GM23338 (cell line): Measurements from ENCODE around the gene SLK. TPM values are rescaled to one million over a fixed set of nuclear protein-coding genes. Genes with fewer than 3 reads are reported as not detected.

Source experiments
- ATAC-seq: fragments of 200-7000 bp; cut with Tn5 transposase; 3 replicates; pipeline ENCODE4 v1.9.1; 2020
- DNase-seq: peaks from one replicate; pipeline ENCODE4 v3.0.0-alpha.2; 2015; ENCODE audit warnings: low spot score
- H2AFZ ChIP-seq: fragments of 200-600 bp; sonication (generic); 2 replicates; pipeline ENCODE4 v1.8.0; 2016; ENCODE audit warnings: antibody characterized with exemption, mild to moderate bottlenecking, moderate library complexity
- H3F3A ChIP-seq: fragments of 200-600 bp; sonication (generic); replicated peaks from 2 replicates; pipeline ENCODE4 v1.8.0; 2017; ENCODE audit warnings: antibody characterized with exemption, mixed run types, low read depth
- H3K27ac ChIP-seq: fragments of 200-600 bp; sonication (generic); 2 replicates; pipeline ENCODE4 v1.6.1; 2016; ENCODE audit warnings: low read depth
- H3K27me3 ChIP-seq: fragments of 200-600 bp; sonication (generic); 2 replicates; pipeline ENCODE4 v1.8.0; 2016; ENCODE audit warnings: mild to moderate bottlenecking, mixed run types, moderate library complexity; ENCODE audit not compliant: insufficient read depth
- H3K36me3 ChIP-seq: fragments of 200-600 bp; sonication (generic); 2 replicates; pipeline ENCODE4 v1.8.0; 2016; ENCODE audit warnings: mild to moderate bottlenecking; ENCODE audit not compliant: insufficient read depth
- H3K4me1 ChIP-seq: fragments of 200-600 bp; sonication (generic); 2 replicates; pipeline ENCODE4 v1.8.0; 2016; ENCODE audit warnings: mild to moderate bottlenecking, moderate library complexity; ENCODE audit not compliant: insufficient read depth
- H3K4me2 ChIP-seq: fragments of 200-600 bp; sonication (generic); 2 replicates; pipeline ENCODE4 v1.7.1; 2017; ENCODE audit warnings: mixed run types
- H3K4me3 ChIP-seq: fragments of 200-600 bp; sonication (generic); 2 replicates; pipeline ENCODE4 v1.6.1; 2016; ENCODE audit warnings: mixed run types
- H3K79me2 ChIP-seq: fragments of 200-600 bp; sonication (generic); replicated peaks from 2 replicates; pipeline ENCODE4 v1.8.0; 2017; ENCODE audit warnings: mild to moderate bottlenecking; ENCODE audit not compliant: insufficient read depth
- H3K9me2 ChIP-seq: fragments of 200-600 bp; sonication (generic); 2 replicates; pipeline ENCODE4 v1.8.0; 2017; ENCODE audit not compliant: insufficient read depth
- H4K20me1 ChIP-seq: fragments of 200-600 bp; sonication (generic); replicated peaks from 2 replicates; pipeline ENCODE4 v1.8.0; 2017; ENCODE audit warnings: mild to moderate bottlenecking; ENCODE audit not compliant: insufficient read depth
- H3K27ac Mint-ChIP-seq: 2 replicates; pipeline ENCODE4 v1.8.0; 2020; ENCODE audit warnings: inconsistent platforms, mild to moderate bottlenecking, moderate library complexity, mixed read lengths
- H3K27me3 Mint-ChIP-seq: 3 replicates; pipeline ENCODE4 v1.8.0; 2022; ENCODE audit warnings: low read depth, mild to moderate bottlenecking, moderate library complexity, mixed read lengths, inconsistent platforms; ENCODE audit not compliant: insufficient read depth, poor library complexity
- H3K36me3 Mint-ChIP-seq: 3 replicates; pipeline ENCODE4 v1.8.0; 2021; ENCODE audit warnings: low read depth, mild to moderate bottlenecking, inconsistent platforms, moderate library complexity, mixed read lengths
- H3K4me1 Mint-ChIP-seq: 3 replicates; pipeline ENCODE4 v1.8.0; 2020; ENCODE audit warnings: mild to moderate bottlenecking, inconsistent platforms, mixed read lengths
- H3K4me3 Mint-ChIP-seq: 3 replicates; pipeline ENCODE4 v1.8.0; 2021; ENCODE audit warnings: moderate library complexity, mild to moderate bottlenecking, inconsistent platforms, mixed read lengths
- H3K9me3 Mint-ChIP-seq: 3 replicates; pipeline ENCODE4 v1.8.0; 2020; ENCODE audit warnings: moderate library complexity, mild to moderate bottlenecking, inconsistent platforms, mixed read lengths
- CREB1 ChIP-seq: fragments of 250-450 bp; sonication (Bioruptor Pico); IDR thresholded peaks from 2 replicates; pipeline ENCODE4 v1.5.0; 2020; ENCODE audit warnings: low read depth, mild to moderate bottlenecking, moderate library complexity
- CTCF ChIP-seq, 2 experiments: fragments of 200-600 bp in 1 of 2; sonication (generic) in 1 of 2; conservative IDR thresholded peaks; 2 replicates each; pipeline versions ENCODE4 v1.5.1 to v1.6.1; 2016 to 2017; ENCODE audit warnings: antibody characterized with exemption in 2 of 2, low read depth in 2 of 2, mild to moderate bottlenecking in 2 of 2, moderate library complexity in 1 of 2
- ETS1 ChIP-seq: IDR thresholded peaks from 2 replicates; pipeline ENCODE4 v1.6.1; 2016; ENCODE audit warnings: antibody characterized with exemption
- EZH2 ChIP-seq: fragments of 200-600 bp; sonication (generic); IDR thresholded peaks from one replicate; pipeline ENCODE4 v1.8.0; 2017; ENCODE audit warnings: antibody characterized with exemption, mild to moderate bottlenecking, low read depth; ENCODE audit not compliant: unreplicated experiment
- EZH2phosphoT487 ChIP-seq: fragments of 200-600 bp; sonication (generic); IDR thresholded peaks from one replicate; pipeline ENCODE4 v1.8.1; 2018; ENCODE audit warnings: antibody characterized with exemption; ENCODE audit not compliant: unreplicated experiment
- JUNB ChIP-seq: IDR thresholded peaks from one replicate; pipeline ENCODE4 v1.6.1; 2016; ENCODE audit warnings: antibody characterized with exemption; ENCODE audit not compliant: unreplicated experiment
- NANOG ChIP-seq: IDR thresholded peaks from 2 replicates; pipeline ENCODE4 v1.6.1; 2016; ENCODE audit warnings: antibody characterized with exemption, borderline replicate concordance
- POLR2AphosphoS5 ChIP-seq: IDR thresholded peaks from 2 replicates; pipeline ENCODE4 v1.6.1; 2016; ENCODE audit warnings: antibody characterized with exemption, low read depth
- REST ChIP-seq: IDR thresholded peaks from one replicate; pipeline ENCODE4 v1.6.1; 2018; ENCODE audit warnings: antibody characterized with exemption; ENCODE audit not compliant: unreplicated experiment
- STAT1 ChIP-seq: IDR thresholded peaks from one replicate; pipeline ENCODE4 v1.6.1; 2016; ENCODE audit warnings: antibody characterized with exemption; ENCODE audit not compliant: unreplicated experiment
- ZNF114 ChIP-seq: fragments of 250-450 bp; sonication (Bioruptor Pico); IDR thresholded peaks from 2 replicates; pipeline ENCODE4 v1.5.0; 2020; ENCODE audit warnings: mild to moderate bottlenecking, moderate library complexity
- ZNF331 ChIP-seq: fragments of 250-450 bp; sonication (Bioruptor Pico); IDR thresholded peaks from 2 replicates; pipeline ENCODE4 v1.5.0; 2020; ENCODE audit warnings: low read depth, mild to moderate bottlenecking, moderate library complexity
- ZNF462 ChIP-seq: fragments of 250-450 bp; sonication (Bioruptor Pico); IDR thresholded peaks from 2 replicates; pipeline ENCODE4 v1.5.0; 2020; ENCODE audit warnings: mild to moderate bottlenecking, moderate library complexity
- polyA plus RNA-seq: library from polyadenylated mRNA; unstranded; fragments of >200 nt; fragmentation: Nextera tagmentation; extraction: Ambion mirVana; gene quantifications from 2 replicates; pipeline ENCODE4 v1.2.1, GENCODE V29; 2016
- total RNA-seq: library from RNA; depleted of rRNA; stranded (reverse); fragments of >200 nt; shearing (Covaris generic); gene quantifications from 2 replicates; pipeline ENCODE4 v1.2.3, GENCODE V29; 2014

The SLK gene
- total and polyA plus RNA-seq, 2 experiments from 2014 or later, result 8.4 to 21.5 TPM

- TF ChIP-seq NANOG, result no peak
- TF ChIP-seq JUNB, result no peak
- no peak for TF ChIP-seq STAT1
- TF ChIP-seq ZNF114 (CRISPR knock-in tag), result no peak
- no peak for TF ChIP-seq REST
- TF ChIP-seq CREB1 (CRISPR knock-in tag), result no peak
- no peak for TF ChIP-seq EZH2phosphoT487
- TF ChIP-seq ZNF462 (CRISPR knock-in tag), result no peak
- no peak for TF ChIP-seq CTCF (conservative IDR thresholded peaks at IDR 0.05; ENCODE audit: low read depth in 2 of 2)
- no peak for TF ChIP-seq EZH2
- no peak for TF ChIP-seq ZNF331
- TF ChIP-seq POLR2AphosphoS5, result no peak
- TF ChIP-seq ETS1, result no peak
- H3F3A ChIP-seq, result no peaks in the 10 kb centered on the region
- H3K27me3 Mint-ChIP-seq, result no peaks in the 10 kb centered on the region
- H3K36me3 Mint-ChIP-seq, result no peaks in the 10 kb centered on the region
- peaks cover 17% of the 10 kb centered on the region for H3K4me1 ChIP-seq
- no peak overlapping the region for H2AFZ ChIP-seq
- H3K9me2 ChIP-seq, result no peaks in the 10 kb centered on the region
- peaks cover 18% of the 10 kb centered on the region for H3K4me1 Mint-ChIP-seq
- no peak for ATAC-seq
- no peaks in the 10 kb centered on the region for H4K20me1 ChIP-seq
- no peaks in the 10 kb centered on the region for H3K79me2 ChIP-seq
- H3K36me3 ChIP-seq, result no peaks in the 10 kb centered on the region
- H3K27me3 ChIP-seq, result no peaks in the 10 kb centered on the region
- H3K9me3 Mint-ChIP-seq, result no peaks in the 10 kb centered on the region; the same call in 2 of the 3 replicates
- H3K4me3 Mint-ChIP-seq, result no peak overlapping the region
- no peak overlapping the region for H3K4me2 ChIP-seq
- DNase-seq, result no peak
- H3K27ac ChIP-seq, result no peak overlapping the region
- no peak overlapping the region for H3K4me3 ChIP-seq
- no peak overlapping the region for H3K27ac Mint-ChIP-seq
Measured at GRCh38 chr10:103930881-103931280, 36.1 kb upstream of the SLK start.
